Panc1 (cell line): ENCODE results near the gene DENND4B. TPM values are rescaled to one million over a fixed set of nuclear protein-coding genes. Genes with fewer than 3 reads are reported as not detected.

Experiments used
- ATAC-seq: fragments of 200-7000 bp; cut with Tn5 transposase; 2 replicates; pipeline ENCODE4 v1.9.1; 2020; ENCODE audit warnings: mild to moderate bottlenecking, moderate library complexity
- BruUV-seq: library from RNA; stranded (reverse); fragments of 400-500 nt; replicated peaks from 2 replicates; lab custom pipeline; 2021; lab: Mats Ljungman, UMichigan
- CTCF ChIA-PET: fragments of 300-600 bp; sonication (Branson Sonifier 250); formaldehyde crosslinking; loops from one replicate; lab custom pipeline; 2022; ENCODE audit warnings: antibody characterized with exemption; lab: Charles Lee
- POLR2A ChIA-PET: fragments of 300-600 bp; sonication (Branson Sonifier 250); formaldehyde crosslinking; loops from one replicate; lab custom pipeline; 2022; ENCODE audit warnings: antibody characterized with exemption; lab: Charles Lee
- DNase-seq: peaks from one replicate; pipeline ENCODE4 v3.0.0-alpha.2; 2010; ENCODE audit warnings: low read depth, low spot score
- H3K27ac ChIP-seq: 2 replicates; pipeline ENCODE4 v1.5.1; 2011; ENCODE audit warnings: mild to moderate bottlenecking, low read length, inconsistent platforms
- H3K27me3 ChIP-seq: fragments of 200-500 bp; sonication (Bioruptor generic); 2 replicates; pipeline ENCODE4 v1.6.0; 2014; ENCODE audit warnings: low read length, inconsistent platforms; ENCODE audit not compliant: control insufficient read depth, insufficient read depth
- H3K36me3 ChIP-seq: fragments of 200-500 bp; sonication (Bioruptor generic); 2 replicates; pipeline ENCODE4 v1.5.1; 2014; ENCODE audit warnings: inconsistent platforms, mild to moderate bottlenecking, low read length, moderate library complexity; ENCODE audit not compliant: control insufficient read depth, insufficient read depth
- H3K4me1 ChIP-seq: 2 replicates; pipeline ENCODE4 v1.5.1; 2011; ENCODE audit warnings: inconsistent platforms, mild to moderate bottlenecking, low read length, moderate library complexity; ENCODE audit not compliant: control insufficient read depth, insufficient read depth
- H3K4me3 ChIP-seq, 2 experiments: 2 replicates each; pipeline ENCODE4 v1.5.1; 2011 to 2012; ENCODE audit warnings: low read depth in 2 of 2, low read length in 2 of 2, mild to moderate bottlenecking in 2 of 2, inconsistent platforms in 1 of 2, moderate library complexity in 1 of 2
- H3K9me3 ChIP-seq: fragments of 200-500 bp; sonication (Bioruptor generic); 2 replicates; pipeline ENCODE4 v1.5.1; 2014; ENCODE audit warnings: low read depth, mild to moderate bottlenecking, inconsistent platforms, low read length, moderate library complexity; ENCODE audit not compliant: control insufficient read depth, insufficient read depth
- CTCF ChIP-seq: fragments of 450-650 bp; IDR thresholded peaks from 2 replicates; pipeline ENCODE4 v1.5.1; 2017; ENCODE audit warnings: mild to moderate bottlenecking
- POLR2AphosphoS5 ChIP-seq: IDR thresholded peaks from 2 replicates; pipeline ENCODE4 v1.6.1; 2012; ENCODE audit warnings: mild to moderate bottlenecking, low read depth, low read length, moderate library complexity
- REST ChIP-seq, 2 experiments: IDR thresholded peaks; 2 replicates each; pipeline ENCODE4 v1.6.1; 2011 to 2012; ENCODE audit warnings: low read depth in 2 of 2, control low read depth in 1 of 2, low read length in 1 of 2, mild to moderate bottlenecking in 1 of 2, moderate library complexity in 1 of 2; ENCODE audit not compliant: insufficient read depth in 1 of 2
- SIN3A ChIP-seq: IDR thresholded peaks from 2 replicates; pipeline ENCODE4 v1.6.1; 2012; ENCODE audit warnings: low read depth, mild to moderate bottlenecking, low read length, moderate library complexity, borderline replicate concordance; ENCODE audit not compliant: insufficient read depth
- TCF7L2 ChIP-seq: IDR thresholded peaks from 2 replicates; pipeline ENCODE4 v1.6.1; 2011; ENCODE audit warnings: mild to moderate bottlenecking, low read depth, low read length, inconsistent platforms
- in situ Hi-C: cut with HindIII; loops from 2 replicates; pipeline ENCODE4 v1.10.0; 2016; ENCODE audit warnings: low sequenced_read_pairs, low pct_unique_long_range_greater_than_20kb
- intact Hi-C: fragments of 100-400 bp; cut with micrococcal nuclease; formaldehyde crosslinking; loops from one replicate; pipeline ENCODE4 v1.10.0; 2022; ENCODE audit not compliant: unreplicated experiment
- total RNA-seq: library from RNA; stranded (reverse); gene quantifications from one replicate; pipeline ENCODE4 v1.2.1, GENCODE V29; 2021; ENCODE audit not compliant: unreplicated experiment

Gene DENND4B
- total RNA-seq, 1 experiment from 2014 or later, result 56.2 TPM

DNA sequence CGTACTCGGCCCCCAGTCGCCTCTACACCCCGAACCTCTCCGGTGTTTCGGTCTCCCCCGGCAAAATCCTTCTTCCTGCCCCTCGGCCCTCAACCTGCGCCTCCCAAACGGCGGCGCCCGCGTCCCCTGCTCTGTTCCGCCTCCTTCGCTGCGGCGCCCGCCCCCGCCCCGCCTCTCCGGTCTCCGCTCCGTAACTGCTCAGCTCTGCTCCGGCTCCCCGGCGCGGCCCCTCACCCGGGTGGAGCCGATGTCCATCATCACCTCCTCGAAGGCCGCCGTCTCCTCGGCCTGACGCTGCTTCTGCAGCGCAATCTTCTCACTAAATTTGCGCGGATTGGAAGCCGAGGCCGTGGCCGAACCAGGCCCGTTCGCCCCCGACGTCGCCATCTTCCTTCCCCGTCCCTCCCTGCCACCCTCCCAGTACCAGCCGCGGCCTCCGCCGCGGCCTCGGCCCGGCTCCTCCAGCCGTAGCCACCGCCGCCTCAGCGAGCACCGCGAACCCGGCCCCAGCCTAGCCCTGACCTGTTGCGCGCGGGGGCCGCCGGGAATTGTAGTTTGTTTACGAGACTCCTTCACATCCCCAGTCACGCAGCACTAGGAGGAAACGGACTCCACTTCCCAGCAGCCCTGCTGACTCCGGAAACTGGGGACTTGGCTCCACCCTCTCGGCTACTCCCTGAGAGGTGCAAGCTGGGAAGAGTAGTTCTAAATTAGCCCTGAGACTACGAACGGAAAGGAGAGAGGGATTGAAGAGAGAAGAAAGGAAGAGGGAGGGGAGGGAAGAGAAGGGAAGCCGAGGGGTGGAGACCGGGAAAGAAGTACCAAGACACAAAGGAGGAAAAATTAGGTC is 11.8 kb upstream of the DENND4B start, which contains the start of gene CRTC2:
Gene CRTC2 (minus strand): TSS at position 502 of the 850 bp plus-strand sequence. CDS start 115 bp downstream, at position 387.
- DNase-seq (peak; percentile 97), ATAC-seq (peak; percentile 90)
- POLR2A ChIA-PET, result interaction anchor here (0.6 kb wide), 2 partner anchors 12 to 135 kb away, joined by 3 to 4 read pairs; partner anchors contain the start of gene DENND4B
- H3K4me1 ChIP-seq, result peaks cover 32% of the 10 kb centered on the region
- peak; percentile 63; the same call in 1 of the 2 replicates for TF ChIP-seq POLR2AphosphoS5
- TF ChIP-seq TCF7L2, result no peak
- 0 out of 2 replicates have a peak, but pooled peaks have one; percentile 32 for TF ChIP-seq SIN3A
- TF ChIP-seq REST (IDR thresholded peaks at IDR 0.05; ENCODE audit: insufficient read depth in 1 of 2, low read depth in 2 of 2, low read length in 1 of 2), result 0 out of 4 replicates have a peak, but pooled peaks of 1 of the 2 experiments have one; percentile 40
- no peak for TF ChIP-seq CTCF
- in situ Hi-C loops (no loop called here), intact Hi-C loops (no loop called here)
- no peaks in the 10 kb centered on the region; the same call in 1 of the 2 replicates for H3K36me3 ChIP-seq
- no peaks in the 10 kb centered on the region for H3K9me3 ChIP-seq
- CTCF ChIA-PET, result interaction anchor here (0.6 kb wide), 1 partner anchor 38 kb away, joined by 3 read pairs; no protein-coding TSS in a partner anchor
- H3K4me3 ChIP-seq, result peak within 1 kb of the TSS; percentile 80 to 98
- no TSS peak for BruUV-seq
- peak within 1 kb of the TSS; percentile 86 for H3K27ac ChIP-seq
- no peaks in the 10 kb centered on the region for H3K27me3 ChIP-seq

DNA sequence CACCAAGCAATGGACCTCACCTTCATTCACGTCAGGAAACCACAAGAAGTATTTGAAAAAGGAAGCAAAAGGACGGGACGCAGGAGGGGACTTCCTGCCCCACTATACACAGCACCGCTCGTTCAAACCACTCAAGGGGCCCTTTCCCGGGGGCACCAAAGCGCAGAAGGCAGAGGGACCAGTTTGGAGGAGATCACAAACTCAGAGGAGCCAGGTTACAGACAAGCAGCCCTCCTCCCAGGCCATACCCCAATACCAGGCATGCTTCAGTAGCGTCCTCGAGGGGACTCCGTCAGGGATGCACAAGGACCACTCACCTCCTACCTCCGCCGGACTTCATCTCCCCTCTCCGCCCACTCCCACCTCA is 11.2 kb upstream of the DENND4B start:
- DNase-seq, result no peak
- no peaks in the 10 kb centered on the region for H3K27me3 ChIP-seq
- in situ Hi-C loops (no loop called here), intact Hi-C loops (no loop called here)
- ChIA-PET POLR2A (no interaction called here), CTCF (no interaction called here)
- H3K9me3 ChIP-seq, result no peaks in the 10 kb centered on the region
- H3K4me3 ChIP-seq, result peak overlapping the region; percentile 80 to 98
- ATAC-seq, result peak; percentile 6; the same call in 1 of the 2 replicates
- H3K36me3 ChIP-seq, result no peaks in the 10 kb centered on the region; the same call in 1 of the 2 replicates
- peak overlapping the region; percentile 86 for H3K27ac ChIP-seq
- no peak for TF ChIP-seq TCF7L2
- TF ChIP-seq SIN3A, result no peak
- TF ChIP-seq CTCF, result no peak
- no peak for TF ChIP-seq REST (IDR thresholded peaks at IDR 0.05; ENCODE audit: insufficient read depth in 1 of 2, low read depth in 2 of 2, low read length in 1 of 2)
- TF ChIP-seq POLR2AphosphoS5, result no peak
- BruUV-seq, result no TSS peak
- H3K4me1 ChIP-seq, result peaks cover 32% of the 10 kb centered on the region
